ENCODE results near the gene ETDC.
A peak's percentile ranks its signal among the peaks of the same experiment; 100 is the strongest.

Gene ETDC

GRCh38 chrX:135295238-135295943, 13.9 kb upstream of the ETDC start:
- TF ChIP-seq, protein P1, sequence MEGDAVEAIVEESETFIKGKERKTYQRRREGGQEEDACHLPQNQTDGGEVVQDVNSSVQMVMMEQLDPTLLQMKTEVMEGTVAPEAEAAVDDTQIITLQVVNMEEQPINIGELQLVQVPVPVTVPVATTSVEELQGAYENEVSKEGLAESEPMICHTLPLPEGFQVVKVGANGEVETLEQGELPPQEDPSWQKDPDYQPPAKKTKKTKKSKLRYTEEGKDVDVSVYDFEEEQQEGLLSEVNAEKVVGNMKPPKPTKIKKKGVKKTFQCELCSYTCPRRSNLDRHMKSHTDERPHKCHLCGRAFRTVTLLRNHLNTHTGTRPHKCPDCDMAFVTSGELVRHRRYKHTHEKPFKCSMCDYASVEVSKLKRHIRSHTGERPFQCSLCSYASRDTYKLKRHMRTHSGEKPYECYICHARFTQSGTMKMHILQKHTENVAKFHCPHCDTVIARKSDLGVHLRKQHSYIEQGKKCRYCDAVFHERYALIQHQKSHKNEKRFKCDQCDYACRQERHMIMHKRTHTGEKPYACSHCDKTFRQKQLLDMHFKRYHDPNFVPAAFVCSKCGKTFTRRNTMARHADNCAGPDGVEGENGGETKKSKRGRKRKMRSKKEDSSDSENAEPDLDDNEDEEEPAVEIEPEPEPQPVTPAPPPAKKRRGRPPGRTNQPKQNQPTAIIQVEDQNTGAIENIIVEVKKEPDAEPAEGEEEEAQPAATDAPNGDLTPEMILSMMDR (IDR thresholded peaks at IDR 0.05; ENCODE audit: low read depth, low read length), result peak; percentile 42
- H3K4me3 ChIP-seq (ENCODE audit: low read depth, low read length), result peak overlapping the region; percentile 53

DNA sequence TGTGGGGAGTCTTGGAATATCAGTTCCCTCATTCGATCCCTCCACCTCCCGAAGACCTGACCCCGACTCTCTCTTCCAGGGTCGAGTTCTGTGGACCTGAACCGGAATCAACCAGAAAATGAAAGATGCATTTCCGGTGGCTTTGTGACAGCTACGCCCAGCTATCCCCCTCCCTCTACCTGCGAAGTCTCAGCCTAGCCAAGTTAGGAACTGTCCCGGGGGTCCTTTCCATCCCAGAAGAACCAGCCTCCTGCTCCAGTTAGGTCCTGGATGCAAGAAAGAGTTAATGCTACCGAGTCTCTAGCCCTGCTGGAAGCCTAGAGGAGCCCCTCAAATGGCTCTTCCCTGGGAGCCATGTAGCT, 13.4 kb upstream of the ETDC start:
- Histone ChIP-seq H3K4me1 (no peaks in the 10 kb centered on the region), H3K9me3 (no peaks in the 10 kb centered on the region), H3K36me3 (no peaks in the 10 kb centered on the region), H3K4me3 (ENCODE audit: low read depth, low read length) (peak overlapping the region; percentile 53), H3K27me3 (no peaks in the 10 kb centered on the region)
- DNase-seq, result no peak
- TF ChIP-seq, protein P1 (IDR thresholded peaks at IDR 0.05; ENCODE audit: low read depth, low read length), result no peak

More at GRCh38 chrX:135295238-135295943, 13.9 kb upstream of the ETDC start:
- no peaks in the 10 kb centered on the region for H3K9me3 ChIP-seq
- peak; percentile 66 for DNase-seq
- no peaks in the 10 kb centered on the region for H3K4me1 ChIP-seq
- H3K27me3 ChIP-seq, result no peaks in the 10 kb centered on the region
- H3K36me3 ChIP-seq, result no peaks in the 10 kb centered on the region

GRCh38 chrX:135302269-135302873, 6.9 kb upstream of the ETDC start:
- TF ChIP-seq, protein P1 (IDR thresholded peaks at IDR 0.05; ENCODE audit: low read depth, low read length), result no peak
- Histone ChIP-seq H3K36me3 (no peaks in the 10 kb centered on the region), H3K27me3 (no peaks in the 10 kb centered on the region), H3K4me1 (no peaks in the 10 kb centered on the region), H3K9me3 (no peaks in the 10 kb centered on the region), H3K4me3 (ENCODE audit: low read depth, low read length) (no peak overlapping the region)
- no peak for DNase-seq

DNA sequence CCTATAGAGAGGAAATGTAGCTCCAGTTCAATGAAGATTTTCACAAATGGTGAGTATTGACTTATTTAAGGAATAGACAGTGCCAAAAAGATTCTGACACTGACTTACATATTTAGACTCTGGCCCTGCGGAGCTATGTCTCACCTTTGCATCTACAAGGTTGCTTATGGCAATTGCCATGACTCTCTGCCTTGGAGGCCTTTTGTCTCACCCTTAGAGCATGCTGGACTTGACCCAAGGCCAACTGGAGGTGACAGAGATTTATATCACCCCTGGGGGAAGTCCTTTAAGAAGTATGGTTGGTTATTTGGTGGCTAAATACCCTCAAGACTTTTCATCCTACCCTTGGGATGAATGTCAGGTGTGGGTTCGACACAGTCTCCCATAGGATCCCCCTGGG, 4.5 kb upstream of the ETDC start:
- no peaks in the 10 kb centered on the region for H3K27me3 ChIP-seq
- no peak overlapping the region for H3K4me3 ChIP-seq (ENCODE audit: low read depth, low read length)
- TF ChIP-seq, protein P1 (IDR thresholded peaks at IDR 0.05; ENCODE audit: low read depth, low read length), result no peak
- no peaks in the 10 kb centered on the region for H3K4me1 ChIP-seq
- DNase-seq, result no peak
- no peaks in the 10 kb centered on the region for H3K9me3 ChIP-seq
- no peaks in the 10 kb centered on the region for H3K36me3 ChIP-seq

- H3K27me3 ChIP-seq, result no peaks in the 10 kb centered on the region
Observed at GRCh38 chrX:135307171-135307570, 2.1 kb upstream of the ETDC start.

More at GRCh38 chrX:135307171-135307570, 2.1 kb upstream of the ETDC start:
- H3K4me3 ChIP-seq (ENCODE audit: low read depth, low read length), result no peak overlapping the region
- H3K4me1 ChIP-seq, result no peaks in the 10 kb centered on the region
- no peaks in the 10 kb centered on the region for H3K36me3 ChIP-seq
- DNase-seq, result no peak
- TF ChIP-seq, protein P1 (IDR thresholded peaks at IDR 0.05; ENCODE audit: low read depth, low read length), result no peak
- no peaks in the 10 kb centered on the region for H3K9me3 ChIP-seq
